ENCODE measurements around the gene CD55.

- TF ChIP-seq CTCF (conservative IDR thresholded peaks at IDR 0.05; ENCODE audit: low read depth, low read length) (no peak), EZH2 (IDR thresholded peaks at IDR 0.05; ENCODE audit: low read length, unreplicated experiment) (no peak), EZH2phosphoT487 (IDR thresholded peaks at IDR 0.05; ENCODE audit: borderline replicate concordance, low read length) (no peak)
Measured at GRCh38 chr1:207336559-207337467, 15.3 kb downstream of the CD55 start.

All from PC-3 (cell line).